Hypothalamus (tissue), 51 donors: ENCODE results near the gene MTUS2.
"Not testable (repeated sequence)": the region's sequence is repeated elsewhere in the genome, so short reads cannot be mapped to it uniquely, and the experiment has no call there.

Experiments used
- DNase-seq, 51 donors: peaks; one replicate each; lab custom pipeline; 2025; lab: John Stamatoyannopoulos, UW

MTUS2 gene

DNA sequence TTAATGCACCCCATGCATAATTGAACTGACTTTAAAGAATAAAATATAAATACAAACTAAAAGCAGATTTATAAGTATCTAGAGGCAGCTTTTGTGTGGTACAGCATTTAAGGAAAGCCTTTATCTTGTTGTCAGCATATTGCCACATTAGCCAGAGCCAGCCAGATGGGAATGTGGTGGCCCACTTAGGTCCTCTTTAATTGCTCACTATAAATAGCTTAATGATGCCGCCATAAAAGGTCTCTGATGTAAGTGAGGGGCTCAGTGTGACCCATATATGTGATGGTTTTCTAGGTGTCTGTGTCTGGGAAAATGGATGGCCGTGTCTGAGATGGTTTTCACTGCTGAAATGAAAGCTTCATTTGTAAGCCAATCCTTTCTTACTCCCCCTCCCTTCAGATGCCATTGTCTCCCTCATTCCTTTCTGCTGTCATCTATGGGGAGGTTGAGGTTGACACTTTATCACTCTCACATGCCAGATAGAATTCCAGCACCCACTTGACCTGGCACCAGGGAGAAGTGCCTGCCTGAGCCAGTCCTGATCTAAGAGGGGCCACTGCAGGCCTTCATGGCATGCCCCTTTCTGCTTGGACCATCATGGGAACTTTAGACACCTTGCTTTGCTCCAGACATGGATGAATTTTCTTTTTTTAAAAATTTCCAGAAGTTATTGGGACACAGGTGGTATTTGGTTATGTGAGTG is 135.3 kb downstream of the MTUS2 start:
- DNase-seq: no peak

DNA sequence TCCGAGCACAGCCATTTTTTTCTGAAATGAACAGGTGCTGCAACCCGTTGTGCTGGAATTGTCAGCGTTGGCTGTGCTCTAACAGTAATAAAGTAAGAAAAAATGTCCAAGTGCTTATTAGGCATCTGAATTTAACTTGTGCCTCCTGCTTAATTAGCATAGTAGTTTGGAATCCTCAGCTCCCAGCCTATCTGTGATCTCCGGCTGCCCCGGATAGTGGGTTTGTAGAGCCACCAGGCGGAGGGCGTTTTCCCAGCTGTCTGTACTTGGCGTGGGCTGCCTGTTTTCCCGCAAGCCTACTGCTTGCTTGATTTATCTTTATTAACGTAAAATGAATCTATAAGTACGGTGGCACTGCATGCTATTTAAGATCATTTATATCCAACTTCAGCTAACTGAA is 137.9 kb downstream of the MTUS2 start:
- DNase-seq: no peak

DNA sequence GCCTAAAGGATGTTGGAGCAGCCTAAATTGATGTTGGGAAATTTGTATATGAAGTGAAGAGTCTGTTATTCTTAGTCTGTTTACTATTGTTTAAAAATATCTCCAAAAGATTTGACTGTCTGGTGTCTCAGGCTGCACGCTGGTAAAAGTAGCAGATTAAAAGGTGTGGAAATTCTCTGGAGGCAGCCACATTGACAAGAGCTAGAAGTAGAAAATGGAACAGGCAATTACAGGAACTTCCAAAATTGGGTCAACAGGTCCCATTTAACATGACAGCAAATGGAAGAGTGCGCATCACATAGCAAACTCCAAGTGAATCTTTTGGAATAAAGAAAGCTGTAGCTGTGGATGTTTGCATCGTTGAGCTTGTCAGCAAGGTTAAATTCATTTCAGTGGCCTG is 138.3 kb downstream of the MTUS2 start:
- DNase-seq: no peak

DNA sequence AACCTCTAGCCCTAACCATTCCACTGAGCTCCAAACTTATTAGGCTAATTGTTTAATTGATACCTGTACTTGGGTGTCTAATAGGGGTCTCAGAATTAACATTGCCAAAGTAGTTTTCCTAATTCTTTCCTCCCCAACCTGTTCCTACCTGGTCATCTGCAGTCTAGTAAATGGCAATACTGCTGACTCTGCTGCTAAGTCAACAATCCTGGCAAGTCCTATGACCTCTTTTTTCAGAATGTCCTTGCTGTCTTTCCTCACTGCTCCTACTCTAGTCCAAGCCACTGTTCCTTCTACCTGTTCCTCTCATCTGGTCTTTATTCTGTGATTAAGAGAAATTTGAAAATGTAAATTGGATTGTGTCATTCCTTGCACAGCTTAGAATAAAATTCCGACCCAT is 143.9 kb downstream of the MTUS2 start:
- no peak for DNase-seq

DNA sequence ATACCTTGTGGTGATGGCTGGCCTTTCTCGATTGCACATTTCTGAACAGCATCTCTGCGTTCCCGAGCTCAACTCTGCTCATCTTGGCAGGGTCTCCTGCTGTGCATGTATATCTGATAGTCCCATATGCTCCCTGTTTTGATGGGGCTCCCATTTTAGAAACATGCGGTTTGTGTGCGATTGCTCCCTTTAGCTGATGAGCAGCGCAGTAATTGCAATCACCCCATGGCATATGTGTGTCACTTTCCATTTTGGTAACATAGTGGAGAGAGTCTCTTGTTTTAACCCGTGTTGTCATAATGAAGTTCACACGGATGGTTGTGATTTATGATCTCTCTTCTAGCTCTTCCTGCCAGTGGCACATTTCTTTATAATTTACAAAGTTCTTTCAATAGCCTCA is 144.7 kb downstream of the MTUS2 start:
- no peak for DNase-seq

DNA sequence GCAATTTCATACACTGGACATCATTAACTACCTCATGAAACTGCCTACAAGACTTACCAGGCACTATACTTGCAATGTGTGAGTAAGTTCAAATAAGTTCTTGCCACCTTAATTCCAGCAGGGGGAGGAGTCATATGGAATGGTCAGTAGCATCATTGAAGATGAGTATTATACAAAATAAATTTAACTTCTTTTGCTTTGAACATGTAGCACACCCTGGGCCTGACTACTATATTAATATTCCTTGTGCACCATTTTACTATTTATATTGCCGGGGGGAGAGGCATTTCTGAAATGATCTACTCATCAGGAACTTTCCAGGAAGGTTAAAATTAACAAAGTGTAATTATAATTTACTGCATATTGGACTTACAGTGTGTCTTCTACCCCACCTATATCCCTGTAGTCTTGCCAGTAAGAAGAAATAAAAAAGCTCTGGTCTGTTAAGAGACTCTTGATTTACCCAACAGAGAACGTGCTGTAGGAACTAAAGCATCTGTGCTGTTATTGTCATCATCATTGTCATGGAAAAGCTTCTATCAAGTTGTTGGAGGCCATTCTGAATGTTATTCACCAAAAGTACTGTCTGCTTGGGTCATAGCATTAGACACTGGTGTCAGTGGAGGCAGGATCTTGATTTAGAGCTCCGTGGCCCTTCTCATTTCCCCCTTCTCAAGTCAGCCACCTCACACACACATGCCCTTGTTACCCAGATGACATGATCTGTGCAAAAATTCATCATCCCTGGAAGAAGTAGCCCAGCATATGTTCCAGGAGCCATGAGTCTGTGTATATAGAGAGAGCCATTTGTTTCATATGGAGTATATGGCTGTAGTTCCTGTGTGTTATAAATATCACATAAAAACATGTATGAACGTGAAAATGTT is 147.1 kb downstream of the MTUS2 start:
- no peak for DNase-seq

DNA sequence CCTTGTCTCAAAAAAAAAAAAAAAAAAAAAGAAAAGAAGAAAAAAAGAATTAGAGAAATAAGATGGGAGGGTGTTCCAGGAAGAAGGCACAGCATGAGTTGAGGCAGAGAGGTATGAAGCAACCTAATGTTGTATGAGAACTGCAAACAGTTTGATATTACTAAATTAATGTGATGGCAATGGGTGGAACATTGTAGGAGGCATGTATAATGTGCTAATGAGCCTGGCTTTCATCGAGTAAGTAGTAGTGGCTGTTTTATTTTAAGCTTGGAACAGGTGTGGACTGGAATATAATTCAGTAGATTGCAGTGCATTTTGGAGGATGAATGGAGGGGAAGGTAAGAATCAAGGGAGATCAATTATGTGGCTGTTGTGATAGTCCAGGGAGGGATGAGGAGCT is 156.1 kb downstream of the MTUS2 start:
- peak in 1 of 51 donors; percentile 6 for DNase-seq

DNA sequence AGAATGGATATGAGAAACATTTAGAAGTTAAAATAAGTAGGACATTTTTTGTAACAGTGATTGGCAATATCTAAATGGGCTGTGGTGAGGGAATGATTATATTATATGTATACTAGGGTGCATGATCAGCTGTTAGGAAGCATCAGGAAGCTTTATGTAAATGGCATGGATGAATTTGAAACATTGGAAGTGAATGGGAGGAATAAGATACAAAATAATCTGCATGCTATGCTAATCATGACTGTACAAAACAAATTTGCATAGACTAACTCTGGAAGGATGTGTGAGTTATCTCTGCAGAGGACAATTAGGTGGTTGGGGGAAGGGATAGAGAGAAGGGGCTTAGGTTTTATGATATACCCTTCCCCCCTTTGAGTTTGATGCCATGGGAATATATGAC is 156.5 kb downstream of the MTUS2 start:
- no peak for DNase-seq

DNA sequence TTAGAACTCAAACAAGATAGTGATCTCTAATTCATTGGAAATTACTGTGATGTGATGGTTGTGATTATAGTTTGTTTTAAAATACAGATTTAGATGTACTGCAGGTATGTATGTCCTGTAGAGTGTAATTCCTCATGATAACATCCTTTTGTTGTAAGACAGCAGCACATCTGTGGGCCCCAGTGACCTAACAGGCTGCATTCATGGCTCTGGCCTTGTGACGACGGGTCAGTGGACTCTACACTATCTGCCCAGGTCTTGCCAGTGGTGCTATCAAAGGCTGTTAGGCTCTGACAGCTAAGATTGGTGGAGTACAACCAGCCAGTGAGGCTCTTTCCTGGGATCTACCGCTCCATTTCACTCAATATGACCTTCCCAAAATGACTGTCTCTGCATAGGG is 158.4 kb downstream of the MTUS2 start:
- no peak for DNase-seq

DNA sequence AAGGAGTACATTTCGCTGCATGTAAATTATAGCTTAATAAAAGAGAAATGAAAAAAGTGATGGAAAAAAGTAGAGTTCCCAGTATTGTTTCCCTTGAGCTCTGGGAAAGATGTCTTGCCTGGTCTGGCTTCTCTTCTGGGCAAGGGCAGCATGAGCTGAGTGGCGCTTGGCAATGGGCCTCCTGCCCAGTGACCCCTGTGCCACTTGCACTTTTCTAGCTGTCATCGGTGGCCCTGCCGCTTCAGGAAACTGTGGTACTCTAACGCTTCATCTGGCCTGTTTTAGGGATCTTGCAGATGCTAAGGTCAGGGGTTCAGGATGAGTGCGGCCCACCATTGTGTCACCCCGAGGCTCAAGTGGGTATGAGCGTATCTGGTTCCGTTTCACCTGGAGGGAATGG is 161.4 kb downstream of the MTUS2 start:
- no peak for DNase-seq

DNA sequence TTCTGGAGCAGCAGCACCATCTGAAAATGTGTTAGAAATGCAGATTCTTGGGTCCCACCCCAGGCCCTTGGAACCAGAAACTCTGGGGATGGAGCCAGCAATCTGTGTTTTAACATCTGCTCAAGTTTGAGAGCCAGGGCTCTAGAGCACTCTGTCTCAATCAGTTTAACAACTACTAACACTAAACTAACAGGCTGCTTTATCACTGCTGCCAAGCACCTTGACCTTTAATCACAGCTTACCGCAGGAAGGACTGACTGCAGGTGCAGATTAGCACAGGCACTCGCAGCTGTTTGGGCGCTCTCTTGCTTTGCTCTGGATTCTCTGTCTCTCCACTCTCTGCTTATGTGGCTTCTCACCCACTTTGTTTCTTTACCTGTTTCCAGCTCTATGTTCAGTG is 163.5 kb downstream of the MTUS2 start:
- no peak for DNase-seq

DNA sequence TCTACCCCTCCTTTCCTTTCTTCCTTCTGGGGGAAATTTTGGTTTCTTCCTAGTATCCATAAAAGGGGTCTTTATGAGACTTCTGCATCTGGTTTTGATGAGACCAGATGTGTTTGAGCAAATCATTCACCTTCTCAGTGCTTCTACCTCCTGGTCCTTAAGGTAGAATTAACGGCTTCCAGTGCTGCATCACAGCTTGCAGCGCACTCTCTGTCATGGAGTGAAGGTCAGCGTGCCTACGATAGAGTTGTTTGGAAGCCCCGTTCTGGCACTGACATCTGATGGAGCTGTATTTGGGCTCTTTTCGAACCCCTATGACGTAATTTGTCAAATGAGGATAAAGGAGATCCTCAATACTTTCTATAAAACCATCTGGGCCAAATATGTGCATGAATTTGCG is 164.2 kb downstream of the MTUS2 start:
- no peak for DNase-seq

DNA sequence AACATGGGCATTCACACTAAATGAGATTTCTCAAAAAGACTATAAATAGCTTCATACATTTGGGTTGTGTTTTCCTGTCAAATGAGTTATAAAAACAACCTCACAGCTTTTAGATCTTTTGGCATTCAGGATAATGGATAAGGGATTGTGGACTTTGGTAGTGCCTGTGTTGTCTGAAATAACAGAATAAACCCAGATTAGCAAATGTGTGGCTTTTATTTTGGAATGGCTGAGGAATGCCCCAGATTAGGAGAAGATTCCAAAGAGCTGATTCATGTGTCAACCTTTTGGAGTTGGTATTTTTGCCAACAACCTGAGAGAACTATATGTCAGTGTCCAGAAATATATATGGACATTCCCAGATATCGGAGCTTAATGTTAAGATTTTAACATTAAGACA is 164.7 kb downstream of the MTUS2 start:
- DNase-seq: no peak

DNA sequence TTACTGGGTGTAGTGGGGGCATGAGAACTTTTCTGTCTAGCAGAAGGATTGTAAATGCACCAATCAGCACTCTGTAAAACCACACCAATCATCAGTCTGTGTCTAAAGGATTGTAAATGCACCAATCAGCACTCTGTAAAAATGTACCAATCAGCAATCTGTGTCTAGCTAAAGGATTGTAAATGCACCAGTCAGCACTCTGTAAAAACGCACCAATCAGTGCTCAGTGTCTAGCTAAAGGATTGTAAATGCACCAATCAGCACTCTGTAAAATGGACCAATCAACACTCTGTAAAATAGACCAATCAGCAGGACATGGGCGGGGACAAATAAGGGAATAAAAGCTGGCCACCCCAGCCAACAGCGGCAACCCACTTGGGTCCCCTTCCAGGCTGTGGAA is 170.2 kb downstream of the MTUS2 start:
- not testable (repeated sequence) for DNase-seq

DNA sequence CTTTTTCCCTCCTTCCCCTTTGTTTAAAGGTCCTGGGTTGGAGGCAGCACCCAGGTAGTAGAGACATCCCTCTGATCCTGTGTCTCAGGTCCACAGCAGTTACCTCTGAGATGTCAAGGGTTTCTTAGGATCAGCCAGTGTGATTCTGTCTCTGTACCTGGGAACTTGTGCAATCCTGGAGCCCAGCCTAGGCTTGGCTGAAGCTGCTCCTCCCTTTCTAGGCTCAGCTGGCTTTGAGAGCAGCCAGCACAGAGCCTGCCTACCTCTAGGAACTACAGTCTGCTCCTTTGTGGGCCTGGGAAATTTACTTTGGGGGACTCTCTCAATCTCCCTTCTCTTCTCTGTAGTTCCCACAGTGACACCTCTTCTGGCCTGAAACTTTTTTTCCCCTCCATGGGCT is 171.6 kb downstream of the MTUS2 start:
- DNase-seq: no peak

DNA sequence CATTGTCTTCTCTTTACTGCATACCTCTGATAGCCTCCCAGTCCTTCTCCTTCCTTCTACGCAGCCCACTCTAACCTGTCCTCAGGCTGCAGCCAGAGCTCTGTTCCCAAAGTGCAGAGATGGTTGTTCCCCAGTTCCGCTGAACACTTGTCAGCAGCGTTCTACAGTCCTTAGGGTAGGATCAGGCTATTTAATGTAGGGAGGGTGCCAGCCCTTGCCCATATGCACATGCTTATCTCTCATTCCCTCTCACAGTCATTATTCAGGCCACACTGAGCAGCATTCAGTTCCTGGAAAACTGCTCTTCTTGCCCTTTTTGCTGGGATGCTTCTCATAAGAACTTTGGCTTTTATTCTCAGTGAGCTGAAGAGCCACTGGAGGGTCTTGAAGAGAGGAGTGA is 180.7 kb downstream of the MTUS2 start:
- DNase-seq: no peak

DNA sequence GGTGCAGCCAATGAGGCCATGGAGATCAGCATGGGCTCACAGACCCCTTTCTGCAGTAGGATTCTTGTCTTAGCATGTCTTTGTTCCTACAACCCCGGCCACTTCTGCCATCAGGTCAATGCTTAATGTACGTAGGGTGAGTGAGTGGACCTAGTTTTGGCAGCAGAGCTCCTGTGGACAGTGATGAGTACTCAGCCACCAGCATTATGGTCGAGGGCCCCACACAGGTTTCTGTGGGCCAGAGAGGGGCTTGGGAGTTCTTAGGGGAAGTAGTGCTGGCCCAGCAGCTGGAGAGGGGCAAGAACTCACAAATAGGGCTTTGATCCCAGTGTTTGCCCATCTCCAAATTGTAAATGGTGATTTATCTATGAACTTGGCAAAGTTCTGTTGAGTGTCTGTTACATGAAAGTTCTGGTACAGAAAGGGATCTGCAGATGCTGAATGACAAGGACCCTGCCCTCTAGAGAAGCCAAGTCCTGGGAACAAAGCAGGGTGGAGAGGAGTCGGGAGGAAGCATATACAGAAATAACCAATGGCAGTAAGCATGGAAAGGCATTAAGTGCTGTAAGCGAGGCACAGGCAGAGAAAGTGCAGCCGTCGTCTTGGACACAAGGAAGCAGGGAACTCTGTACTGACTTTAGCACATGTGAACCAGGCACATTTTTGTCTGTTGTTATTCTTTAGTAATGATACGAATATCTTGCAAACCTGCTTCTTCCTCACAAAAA is 185.1 kb downstream of the MTUS2 start:
- DNase-seq: no peak

DNA sequence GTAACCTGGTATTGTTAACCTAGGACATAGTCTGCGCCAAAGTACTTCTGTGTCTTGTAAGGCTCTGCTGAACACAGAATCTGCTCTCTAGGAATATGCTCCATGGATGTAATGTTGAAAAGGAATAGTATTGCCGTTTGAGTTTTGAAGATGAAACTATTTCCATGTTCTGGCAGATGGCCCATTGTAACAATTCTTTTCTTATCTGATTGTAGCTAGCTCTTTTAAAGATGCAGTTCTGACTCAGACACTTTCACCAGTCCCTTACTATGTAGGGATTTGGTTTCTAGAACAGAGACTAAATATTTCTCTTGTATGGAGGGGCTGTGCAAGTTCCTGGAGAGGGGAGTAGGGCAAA is 185.6 kb downstream of the MTUS2 start:
- DNase-seq: no peak

DNA sequence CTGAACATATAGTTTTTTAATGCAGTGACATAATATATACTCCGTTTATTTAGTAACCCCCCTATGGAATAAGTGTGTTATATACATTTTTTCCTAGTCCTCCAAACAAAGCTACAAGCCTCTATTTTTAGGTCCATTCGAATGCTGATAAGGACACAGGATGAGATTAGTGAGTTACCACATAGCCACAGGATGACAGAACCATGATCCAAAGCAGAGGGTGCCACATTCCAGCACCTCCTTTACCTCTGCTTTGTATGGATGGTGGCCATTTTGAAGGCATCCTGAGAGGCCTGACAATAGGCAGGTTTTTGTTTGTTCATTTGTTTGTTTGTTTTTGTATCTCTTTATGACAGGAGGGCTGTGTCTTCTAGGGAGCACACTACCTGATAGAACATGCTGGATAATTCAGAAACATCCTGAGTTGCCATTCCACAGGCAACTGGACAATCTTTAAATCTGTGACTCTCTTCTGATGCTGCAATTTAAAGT is 186.3 kb downstream of the MTUS2 start:
- no peak for DNase-seq

DNA sequence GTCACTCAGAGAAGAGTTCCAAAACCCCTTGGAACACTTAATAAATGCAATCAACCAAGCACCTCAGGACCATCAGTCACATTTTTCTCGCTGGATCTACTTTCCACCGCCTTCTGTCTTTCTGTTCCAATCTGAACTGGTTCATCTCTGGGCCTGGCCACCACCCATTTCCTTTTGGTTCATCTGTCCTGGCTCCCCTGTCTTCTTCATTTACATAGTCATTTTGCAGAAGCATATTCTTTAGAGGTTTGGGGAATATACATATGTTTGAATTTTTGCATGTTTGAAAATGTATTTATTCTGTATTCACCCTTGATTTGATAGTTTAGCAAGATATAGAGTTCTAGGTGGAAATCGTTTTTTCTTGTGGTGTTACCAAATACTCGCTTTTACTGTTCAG is 188.2 kb downstream of the MTUS2 start:
- no peak for DNase-seq

DNA sequence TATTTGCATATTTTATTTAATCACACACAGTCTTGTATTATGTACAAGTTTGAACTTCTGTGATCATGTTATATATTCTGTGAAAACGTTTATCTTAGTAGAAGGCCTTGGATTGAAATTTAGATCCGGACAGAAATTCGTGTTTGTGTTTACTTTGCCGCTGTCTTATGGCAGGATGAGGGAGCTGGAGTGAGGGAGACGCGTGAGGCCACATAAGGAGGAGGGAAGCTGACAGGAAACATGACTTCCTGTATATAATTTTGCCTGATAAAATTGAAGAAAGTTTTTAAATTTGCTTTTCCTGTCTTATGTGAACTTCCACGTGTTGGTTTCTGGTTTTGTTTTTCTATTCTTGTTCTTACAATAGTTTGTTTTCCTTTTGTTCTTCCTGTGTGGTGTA is 200.2 kb downstream of the MTUS2 start:
- DNase-seq: no peak

DNA sequence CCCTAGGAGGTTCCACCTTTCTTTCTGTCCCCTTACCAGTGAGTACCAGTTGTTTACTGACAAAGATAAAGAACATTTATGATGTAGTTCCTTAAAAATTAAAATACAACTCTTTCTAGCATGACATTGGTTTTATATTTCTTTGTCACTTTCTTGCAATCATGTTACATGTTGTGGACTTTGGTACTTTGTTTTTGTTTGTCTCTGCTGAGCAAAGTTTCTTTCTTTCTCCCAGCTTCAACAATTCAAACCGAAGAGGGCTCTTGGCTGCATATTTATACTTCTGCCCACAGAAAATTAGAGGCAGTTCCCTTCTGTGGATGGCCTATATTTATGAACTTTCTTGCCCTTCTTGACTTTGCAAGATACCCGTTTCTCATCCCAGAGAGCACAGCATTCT is 201.2 kb downstream of the MTUS2 start:
- DNase-seq: no peak
